HepG2 (cell line): ENCODE data around the gene CCDC18. TPM values are rescaled to one million over a fixed set of nuclear protein-coding genes. Genes with fewer than 3 reads are reported as not detected.

Source experiments
- ATAC-seq: fragments of 200-7000 bp; cut with Tn5 transposase; 3 replicates; pipeline ENCODE4 v1.9.1; 2020; ENCODE audit warnings: mild to moderate bottlenecking, moderate library complexity
- BruUV-seq: library from RNA; stranded (reverse); fragments of 400-500 nt; replicated peaks from 2 replicates; lab custom pipeline; 2021; lab: Mats Ljungman, UMichigan
- CTCF ChIA-PET: fragments of 300-600 bp; formaldehyde crosslinking; extraction: SDS; loops from one replicate; lab custom pipeline; 2021; ENCODE audit warnings: low total read pairs, inconsistent platforms, low intra/inter-chr PET ratio; lab: Yijun Ruan, JAX
- POLR2A ChIA-PET: fragments of 350-600 bp; sonication (Branson Sonifier 250); formaldehyde crosslinking; loops from one replicate; lab custom pipeline; 2020; ENCODE audit warnings: antibody characterized with exemption, inconsistent platforms; lab: Yijun Ruan, JAX
- DNase-seq: peaks from one replicate; pipeline ENCODE4 v3.0.0-alpha.2; 2015; ENCODE audit warnings: low spot score
- FAIRE-seq: peaks from 3 replicates; lab custom pipeline; 2011; peaks lifted over from hg19 to GRCh38; lab: Jason Lieb, UNC
- H2AFZ ChIP-seq: one replicate; pipeline ENCODE4 v1.6.1; 2011; ENCODE audit warnings: low read length, inconsistent platforms
- H3K27ac ChIP-seq: fragments of 300-600 bp; 3 replicates; pipeline ENCODE4 v1.8.0; 2011; ENCODE audit warnings: mixed run types, mild to moderate bottlenecking, mixed read lengths, low read length, inconsistent platforms; ENCODE audit not compliant: insufficient read depth; ENCODE audit errors: extremely low read length
- H3K27me3 ChIP-seq, 2 experiments: fragments of 200-600 bp in 1 of 2; 2 replicates in 1 of 2; 3 replicates in 1 of 2; pipeline versions ENCODE4 v1.6.0 to v1.8.0; 2011; ENCODE audit warnings: low read length in 2 of 2, mild to moderate bottlenecking in 2 of 2, moderate library complexity in 2 of 2, inconsistent platforms in 1 of 2; ENCODE audit not compliant: insufficient read depth in 2 of 2, control insufficient read depth in 1 of 2
- H3K36me3 ChIP-seq, 2 experiments: fragments of 200-600 bp in 1 of 2; replicated peaks in 1 of 2; 2 replicates in 1 of 2; 3 replicates in 1 of 2; pipeline versions ENCODE4 v1.5.1 to v1.8.0; 2011; ENCODE audit warnings: low read length in 2 of 2, inconsistent platforms in 1 of 2; ENCODE audit not compliant: insufficient read depth in 2 of 2, control insufficient read depth in 1 of 2
- H3K4me1 ChIP-seq: 2 replicates; pipeline ENCODE4 v1.5.1; 2012; ENCODE audit warnings: low read length, inconsistent platforms; ENCODE audit not compliant: insufficient read depth
- H3K4me2 ChIP-seq: 2 replicates; pipeline ENCODE4 v1.6.0; 2011; ENCODE audit warnings: low read depth, low read length, inconsistent platforms
- H3K4me3 ChIP-seq, 3 experiments: fragments of 200-600 bp in 1 of 3; sonication (generic), shearing (Covaris generic) in 1 of 3; replicated peaks in 1 of 3; 2 replicates each; pipeline ENCODE4 v1.5.1; 2011 to 2016; ENCODE audit warnings: low read length in 3 of 3, inconsistent platforms in 2 of 3, low read depth in 2 of 3, mild to moderate bottlenecking in 2 of 3, control low read depth in 1 of 3, mixed read lengths in 1 of 3; ENCODE audit not compliant: insufficient read depth in 1 of 3
- H3K79me2 ChIP-seq: one replicate; pipeline ENCODE4 v1.6.1; 2011; ENCODE audit warnings: low read length, inconsistent platforms; ENCODE audit not compliant: insufficient read depth
- H3K9ac ChIP-seq: 2 replicates; pipeline ENCODE4 v1.6.0; 2011; ENCODE audit warnings: mild to moderate bottlenecking, low read depth, low read length, inconsistent platforms; ENCODE audit not compliant: insufficient read depth
- H3K9me3 ChIP-seq: 2 replicates; pipeline ENCODE4 v1.5.1; 2012; ENCODE audit warnings: mild to moderate bottlenecking, low read length
- H4K20me1 ChIP-seq: 2 replicates; pipeline ENCODE4 v1.6.0; 2011; ENCODE audit warnings: inconsistent platforms, mild to moderate bottlenecking, low read length, moderate library complexity; ENCODE audit not compliant: insufficient read depth
- BRCA1 ChIP-seq: sonication (generic); formaldehyde crosslinking; IDR thresholded peaks from 2 replicates; pipeline ENCODE4 v1.4.0; 2020; ENCODE audit warnings: missing genetic modification reagents
- FOSL2 ChIP-seq: sonication (generic); formaldehyde crosslinking; IDR thresholded peaks from 2 replicates; pipeline ENCODE4 v1.4.0; 2020; ENCODE audit warnings: missing genetic modification reagents
- FOXA3 ChIP-seq: IDR thresholded peaks from 2 replicates; pipeline ENCODE4 v1.6.1; 2016; ENCODE audit warnings: missing genetic modification reagents, missing compliant biosample characterization
- KMT2B ChIP-seq: IDR thresholded peaks from 2 replicates; pipeline ENCODE4 v1.6.1; 2016; ENCODE audit warnings: missing genetic modification reagents, missing compliant biosample characterization
- ZMYM4 ChIP-seq: sonication (generic); formaldehyde crosslinking; IDR thresholded peaks from 2 replicates; pipeline ENCODE4 v1.8.1; 2023; ENCODE audit warnings: mild to moderate bottlenecking, missing genetic modification reagents
- ZNF614 ChIP-seq: IDR thresholded peaks from 2 replicates; pipeline ENCODE4 v1.6.1; 2018; ENCODE audit warnings: missing biosample characterization, missing genetic modification reagents, inconsistent platforms, borderline replicate concordance
- ZNF766 ChIP-seq: sonication (generic); formaldehyde crosslinking; IDR thresholded peaks from 2 replicates; pipeline ENCODE4 v1.5.0; 2020; ENCODE audit warnings: missing genetic modification reagents, borderline replicate concordance
- in situ Hi-C: cut with HindIII; loops from 2 replicates; pipeline ENCODE4 v1.10.0; 2017; ENCODE audit warnings: low pct_unique_long_range_greater_than_20kb; ENCODE audit not compliant: extremely low pct_ligation_motif_present
- intact Hi-C: fragments of 100-400 bp; cut with micrococcal nuclease; formaldehyde crosslinking; loops from one replicate; pipeline ENCODE4 v1.10.0; 2022; ENCODE audit not compliant: unreplicated experiment
- polyA plus RNA-seq, 8 experiments: library from polyadenylated mRNA; depleted of rRNA in 3 of 8; stranded (reverse) in 7 of 8; unstranded in 1 of 8; fragments of >200 nt; fragmentation: Illumina TruSeq in 4 of 8; extraction: Trizol in 4 of 8; gene quantifications; 2 replicates each; pipeline versions ENCODE4 v1.2.1 to v1.2.3, GENCODE V29; 2011 to 2016; ENCODE audit warnings: low read depth in 4 of 8, missing spikeins in 1 of 8, mixed read lengths in 1 of 8; ENCODE audit not compliant: insufficient read depth in 1 of 8
- total RNA-seq, 5 experiments: library from RNA; depleted of rRNA; stranded (reverse); fragments of >200 nt; fragmentation: Illumina TruSeq; extraction: Trizol; gene quantifications; 2 replicates each; pipeline ENCODE4 v1.2.3, GENCODE V29; 2016; ENCODE audit warnings: low read depth in 1 of 5
- TF ChIP-seq, protein P1 (sequence below): sonication (generic); formaldehyde crosslinking; IDR thresholded peaks from 2 replicates; pipeline ENCODE4 v1.5.0; 2020; ENCODE audit warnings: mild to moderate bottlenecking, missing genetic modification reagents, borderline replicate concordance
- TF ChIP-seq, protein P2 (sequence below): sonication (generic); formaldehyde crosslinking; IDR thresholded peaks from 2 replicates; pipeline ENCODE4 v1.4.0; 2020; ENCODE audit warnings: missing genetic modification reagents; ENCODE audit errors: not compliant biosample characterization
- TF ChIP-seq, protein P3 (sequence below): sonication (generic); formaldehyde crosslinking; IDR thresholded peaks from 2 replicates; pipeline ENCODE4 v1.4.0; 2020; ENCODE audit warnings: mild to moderate bottlenecking, missing genetic modification reagents

Gene CCDC18
- total and polyA plus RNA-seq, 2 of the 13 experiments (the other 11 are each of a cell fraction or from before 2014, with no cell fraction given) = 1.9 to 18.4 TPM

DNA sequence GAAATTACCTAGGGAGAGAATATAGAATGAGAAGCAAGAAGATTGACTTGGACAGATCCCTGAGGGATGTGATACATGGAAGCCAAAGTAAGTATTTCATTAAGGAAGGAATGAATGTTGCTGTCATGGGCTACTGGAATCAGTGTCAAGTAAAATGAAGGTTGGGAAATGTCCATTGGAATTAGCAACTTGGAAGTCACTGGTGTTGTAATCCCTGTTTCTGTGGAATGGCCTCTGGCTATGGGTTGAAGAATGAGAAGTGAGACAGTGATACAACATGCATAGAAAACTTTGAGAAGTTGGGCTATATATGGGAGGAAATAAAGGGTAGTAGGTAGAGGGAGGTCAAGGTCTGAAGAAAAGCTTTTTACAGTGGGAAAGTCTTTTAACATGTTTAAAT is 54.7 kb downstream of the CCDC18 start:
- FAIRE-seq = no peak
- H3K27me3 ChIP-seq = no peaks in the 10 kb centered on the region
- no peak for TF ChIP-seq FOSL2
- TF ChIP-seq, protein P1, sequence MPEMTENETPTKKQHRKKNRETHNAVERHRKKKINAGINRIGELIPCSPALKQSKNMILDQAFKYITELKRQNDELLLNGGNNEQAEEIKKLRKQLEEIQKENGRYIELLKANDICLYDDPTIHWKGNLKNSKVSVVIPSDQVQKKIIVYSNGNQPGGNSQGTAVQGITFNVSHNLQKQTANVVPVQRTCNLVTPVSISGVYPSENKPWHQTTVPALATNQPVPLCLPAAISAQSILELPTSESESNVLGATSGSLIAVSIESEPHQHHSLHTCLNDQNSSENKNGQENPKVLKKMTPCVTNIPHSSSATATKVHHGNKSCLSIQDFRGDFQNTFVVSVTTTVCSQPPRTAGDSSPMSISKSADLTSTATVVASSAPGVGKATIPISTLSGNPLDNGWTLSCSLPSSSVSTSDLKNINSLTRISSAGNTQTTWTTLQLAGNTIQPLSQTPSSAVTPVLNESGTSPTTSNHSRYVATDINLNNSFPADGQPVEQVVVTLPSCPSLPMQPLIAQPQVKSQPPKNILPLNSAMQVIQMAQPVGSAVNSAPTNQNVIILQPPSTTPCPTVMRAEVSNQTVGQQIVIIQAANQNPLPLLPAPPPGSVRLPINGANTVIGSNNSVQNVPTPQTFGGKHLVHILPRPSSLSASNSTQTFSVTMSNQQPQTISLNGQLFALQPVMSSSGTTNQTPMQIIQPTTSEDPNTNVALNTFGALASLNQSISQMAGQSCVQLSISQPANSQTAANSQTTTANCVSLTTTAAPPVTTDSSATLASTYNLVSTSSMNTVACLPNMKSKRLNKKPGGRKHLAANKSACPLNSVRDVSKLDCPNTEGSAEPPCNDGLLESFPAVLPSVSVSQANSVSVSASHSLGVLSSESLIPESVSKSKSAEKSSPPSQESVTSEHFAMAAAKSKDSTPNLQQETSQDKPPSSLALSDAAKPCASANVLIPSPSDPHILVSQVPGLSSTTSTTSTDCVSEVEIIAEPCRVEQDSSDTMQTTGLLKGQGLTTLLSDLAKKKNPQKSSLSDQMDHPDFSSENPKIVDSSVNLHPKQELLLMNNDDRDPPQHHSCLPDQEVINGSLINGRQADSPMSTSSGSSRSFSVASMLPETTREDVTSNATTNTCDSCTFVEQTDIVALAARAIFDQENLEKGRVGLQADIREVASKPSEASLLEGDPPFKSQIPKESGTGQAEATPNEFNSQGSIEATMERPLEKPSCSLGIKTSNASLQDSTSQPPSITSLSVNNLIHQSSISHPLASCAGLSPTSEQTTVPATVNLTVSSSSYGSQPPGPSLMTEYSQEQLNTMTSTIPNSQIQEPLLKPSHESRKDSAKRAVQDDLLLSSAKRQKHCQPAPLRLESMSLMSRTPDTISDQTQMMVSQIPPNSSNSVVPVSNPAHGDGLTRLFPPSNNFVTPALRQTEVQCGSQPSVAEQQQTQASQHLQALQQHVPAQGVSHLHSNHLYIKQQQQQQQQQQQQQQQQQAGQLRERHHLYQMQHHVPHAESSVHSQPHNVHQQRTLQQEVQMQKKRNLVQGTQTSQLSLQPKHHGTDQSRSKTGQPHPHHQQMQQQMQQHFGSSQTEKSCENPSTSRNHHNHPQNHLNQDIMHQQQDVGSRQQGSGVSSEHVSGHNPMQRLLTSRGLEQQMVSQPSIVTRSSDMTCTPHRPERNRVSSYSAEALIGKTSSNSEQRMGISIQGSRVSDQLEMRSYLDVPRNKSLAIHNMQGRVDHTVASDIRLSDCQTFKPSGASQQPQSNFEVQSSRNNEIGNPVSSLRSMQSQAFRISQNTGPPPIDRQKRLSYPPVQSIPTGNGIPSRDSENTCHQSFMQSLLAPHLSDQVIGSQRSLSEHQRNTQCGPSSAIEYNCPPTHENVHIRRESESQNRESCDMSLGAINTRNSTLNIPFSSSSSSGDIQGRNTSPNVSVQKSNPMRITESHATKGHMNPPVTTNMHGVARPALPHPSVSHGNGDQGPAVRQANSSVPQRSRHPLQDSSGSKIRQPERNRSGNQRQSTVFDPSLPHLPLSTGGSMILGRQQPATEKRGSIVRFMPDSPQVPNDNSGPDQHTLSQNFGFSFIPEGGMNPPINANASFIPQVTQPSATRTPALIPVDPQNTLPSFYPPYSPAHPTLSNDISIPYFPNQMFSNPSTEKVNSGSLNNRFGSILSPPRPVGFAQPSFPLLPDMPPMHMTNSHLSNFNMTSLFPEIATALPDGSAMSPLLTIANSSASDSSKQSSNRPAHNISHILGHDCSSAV (CRISPR knock-in tag) = no peak
- TF ChIP-seq ZNF614 (CRISPR knock-in tag) = no peak
- no peak for TF ChIP-seq FOXA3 (CRISPR knock-in tag)
- no peak for TF ChIP-seq KMT2B (CRISPR knock-in tag)
- TF ChIP-seq, protein P2, sequence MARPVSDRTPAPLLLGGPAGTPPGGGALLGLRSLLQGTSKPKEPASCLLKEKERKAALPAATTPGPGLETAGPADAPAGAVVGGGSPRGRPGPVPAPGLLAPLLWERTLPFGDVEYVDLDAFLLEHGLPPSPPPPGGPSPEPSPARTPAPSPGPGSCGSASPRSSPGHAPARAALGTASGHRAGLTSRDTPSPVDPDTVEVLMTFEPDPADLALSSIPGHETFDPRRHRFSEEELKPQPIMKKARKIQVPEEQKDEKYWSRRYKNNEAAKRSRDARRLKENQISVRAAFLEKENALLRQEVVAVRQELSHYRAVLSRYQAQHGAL (CRISPR knock-in tag) = no peak
- no peak for TF ChIP-seq ZMYM4 (CRISPR knock-in tag)
- TF ChIP-seq ZNF766 (CRISPR knock-in tag) = no peak
- no peak for TF ChIP-seq BRCA1
- TF ChIP-seq, protein P3, sequence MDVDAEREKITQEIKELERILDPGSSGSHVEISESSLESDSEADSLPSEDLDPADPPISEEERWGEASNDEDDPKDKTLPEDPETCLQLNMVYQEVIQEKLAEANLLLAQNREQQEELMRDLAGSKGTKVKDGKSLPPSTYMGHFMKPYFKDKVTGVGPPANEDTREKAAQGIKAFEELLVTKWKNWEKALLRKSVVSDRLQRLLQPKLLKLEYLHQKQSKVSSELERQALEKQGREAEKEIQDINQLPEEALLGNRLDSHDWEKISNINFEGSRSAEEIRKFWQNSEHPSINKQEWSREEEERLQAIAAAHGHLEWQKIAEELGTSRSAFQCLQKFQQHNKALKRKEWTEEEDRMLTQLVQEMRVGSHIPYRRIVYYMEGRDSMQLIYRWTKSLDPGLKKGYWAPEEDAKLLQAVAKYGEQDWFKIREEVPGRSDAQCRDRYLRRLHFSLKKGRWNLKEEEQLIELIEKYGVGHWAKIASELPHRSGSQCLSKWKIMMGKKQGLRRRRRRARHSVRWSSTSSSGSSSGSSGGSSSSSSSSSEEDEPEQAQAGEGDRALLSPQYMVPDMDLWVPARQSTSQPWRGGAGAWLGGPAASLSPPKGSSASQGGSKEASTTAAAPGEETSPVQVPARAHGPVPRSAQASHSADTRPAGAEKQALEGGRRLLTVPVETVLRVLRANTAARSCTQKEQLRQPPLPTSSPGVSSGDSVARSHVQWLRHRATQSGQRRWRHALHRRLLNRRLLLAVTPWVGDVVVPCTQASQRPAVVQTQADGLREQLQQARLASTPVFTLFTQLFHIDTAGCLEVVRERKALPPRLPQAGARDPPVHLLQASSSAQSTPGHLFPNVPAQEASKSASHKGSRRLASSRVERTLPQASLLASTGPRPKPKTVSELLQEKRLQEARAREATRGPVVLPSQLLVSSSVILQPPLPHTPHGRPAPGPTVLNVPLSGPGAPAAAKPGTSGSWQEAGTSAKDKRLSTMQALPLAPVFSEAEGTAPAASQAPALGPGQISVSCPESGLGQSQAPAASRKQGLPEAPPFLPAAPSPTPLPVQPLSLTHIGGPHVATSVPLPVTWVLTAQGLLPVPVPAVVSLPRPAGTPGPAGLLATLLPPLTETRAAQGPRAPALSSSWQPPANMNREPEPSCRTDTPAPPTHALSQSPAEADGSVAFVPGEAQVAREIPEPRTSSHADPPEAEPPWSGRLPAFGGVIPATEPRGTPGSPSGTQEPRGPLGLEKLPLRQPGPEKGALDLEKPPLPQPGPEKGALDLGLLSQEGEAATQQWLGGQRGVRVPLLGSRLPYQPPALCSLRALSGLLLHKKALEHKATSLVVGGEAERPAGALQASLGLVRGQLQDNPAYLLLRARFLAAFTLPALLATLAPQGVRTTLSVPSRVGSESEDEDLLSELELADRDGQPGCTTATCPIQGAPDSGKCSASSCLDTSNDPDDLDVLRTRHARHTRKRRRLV (CRISPR knock-in tag) = no peak

More for the DNA sequence above, 54.7 kb downstream of the CCDC18 start:
- Histone ChIP-seq H3K36me3 (peaks cover 0 to 6% of the 10 kb centered on the region in 2 experiments; a peak in 2 of 5 replicates), H2AFZ (no peak overlapping the region), H3K9ac (no peak overlapping the region), H3K4me1 (peaks cover 10% of the 10 kb centered on the region), H3K27ac (no peak overlapping the region), H4K20me1 (no peaks in the 10 kb centered on the region), H3K4me3 (no peak overlapping the region), H3K4me2 (no peak overlapping the region), H3K79me2 (no peaks in the 10 kb centered on the region), H3K9me3 (no peaks in the 10 kb centered on the region)
- intact Hi-C loops (no loop called here), in situ Hi-C loops (no loop called here)
- no peak for ATAC-seq
- BruUV-seq = no TSS peak
- no peak for DNase-seq
- CTCF ChIA-PET = no interaction called here
- POLR2A ChIA-PET = no interaction called here
